Measurements from ENCODE around the gene ZNF384. TPM values are rescaled to one million over a fixed set of nuclear protein-coding genes. Genes with fewer than 3 reads are reported as not detected.
"Not testable (repeated sequence)": the region's sequence is repeated elsewhere in the genome, so short reads cannot be mapped to it uniquely, and the experiment has no call there.

ZNF384 gene
- polyA plus RNA-seq (ENCODE audit: insufficient read length), result 98.0 TPM
- long read RNA-seq, donor 1, transcript ZNF384-213 (2 exons, 797 nt), result major isoform, 5 of 2,154 reads
- long read RNA-seq, donor 1, partial matches to known transcripts, result 2,070 of 2,154 reads
- long read RNA-seq, donor 1, other reads (novel, unspliced or antisense), result 71 of 2,154 reads
- long read RNA-seq, donor 2, transcript ZNF384-208 (4 exons, 594 nt), result major isoform, 5 of 29 reads
- long read RNA-seq, donor 2, partial matches to known transcripts, result 19 of 29 reads
- long read RNA-seq, donor 2, other reads (novel, unspliced or antisense), result 0 of 29 reads
- long read RNA-seq, donor 3, partial matches to known transcripts, result 6 of 10 reads
- long read RNA-seq, donor 3, other reads (novel, unspliced or antisense), result 0 of 10 reads
- long read RNA-seq, donor 4, partial matches to known transcripts, result 0 of 3 reads
- long read RNA-seq, donor 4, other reads (novel, unspliced or antisense), result 0 of 3 reads
- long read RNA-seq, donor 5, partial matches to known transcripts, result 1,126 of 1,241 reads
- long read RNA-seq, donor 5, other reads (novel, unspliced or antisense), result 112 of 1,241 reads
- long read RNA-seq, donor 6, transcript ZNF384-213 (2 exons, 797 nt), result major isoform, 7 of 1,861 reads
- long read RNA-seq, donor 6, partial matches to known transcripts, result 1,767 of 1,861 reads
- long read RNA-seq, donor 6, other reads (novel, unspliced or antisense), result 86 of 1,861 reads
- long read RNA-seq, donor 7, transcript ZNF384-208 (4 exons, 594 nt), result minor isoform, 5 of 1,594 reads
- long read RNA-seq, donor 7, transcript ZNF384-213 (2 exons, 797 nt), result major isoform, 8 of 1,594 reads
- long read RNA-seq, donor 7, partial matches to known transcripts, result 1,507 of 1,594 reads
- long read RNA-seq, donor 7, other reads (novel, unspliced or antisense), result 68 of 1,594 reads
- long read RNA-seq, donor 8, partial matches to known transcripts, result 133 of 137 reads
- long read RNA-seq, donor 8, other reads (novel, unspliced or antisense), result 0 of 137 reads

DNA sequence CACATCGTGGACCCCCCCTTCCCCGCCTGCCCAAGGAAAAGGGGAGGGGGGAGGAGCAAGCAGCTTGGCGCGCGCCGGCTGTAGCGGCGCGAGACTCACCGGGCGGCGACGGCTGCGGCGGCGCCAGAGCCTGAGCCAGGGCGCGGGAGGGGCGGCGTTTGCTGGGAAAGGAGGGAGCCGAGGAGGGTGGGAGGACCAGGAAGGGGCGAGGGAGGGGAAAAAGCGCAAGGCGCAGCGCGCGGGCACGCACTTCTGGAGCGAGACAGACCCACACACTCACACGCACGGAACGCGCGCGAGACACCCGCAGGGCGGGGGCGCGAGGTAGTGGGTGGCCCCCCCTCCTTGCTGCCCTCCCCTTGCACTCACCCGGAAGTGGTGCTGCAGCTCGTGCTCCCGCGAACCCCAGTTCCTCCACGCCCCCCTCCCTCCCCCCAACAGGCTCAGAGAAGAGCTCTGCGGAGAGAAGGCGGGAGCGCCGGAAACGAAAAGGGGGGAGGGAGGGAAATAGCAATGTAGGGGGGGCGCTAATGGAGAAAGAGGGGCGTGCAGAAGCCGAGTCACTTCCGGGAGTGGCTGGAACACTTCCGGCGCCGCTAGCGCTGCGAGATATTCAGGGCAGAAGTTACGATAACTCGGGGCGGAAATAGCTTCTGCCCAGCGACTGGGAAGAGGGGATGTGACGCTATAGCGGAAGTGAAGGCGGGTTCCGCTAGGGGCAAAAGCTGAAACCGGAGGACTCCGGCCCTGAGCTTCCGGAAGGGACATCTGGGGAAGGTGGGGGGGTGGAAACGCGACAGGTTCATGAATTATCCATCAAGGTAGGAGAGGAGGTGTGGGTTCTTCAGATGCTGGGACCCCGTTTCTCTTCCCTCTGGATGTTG lies at the start of gene ZNF384:
ZNF384 (minus strand) TSS at position 377 of the 884 bp plus-strand sequence. CDS start 9,855 bp downstream, outside the sequence.
- peak; percentile 99 for DNase-seq

DNA sequence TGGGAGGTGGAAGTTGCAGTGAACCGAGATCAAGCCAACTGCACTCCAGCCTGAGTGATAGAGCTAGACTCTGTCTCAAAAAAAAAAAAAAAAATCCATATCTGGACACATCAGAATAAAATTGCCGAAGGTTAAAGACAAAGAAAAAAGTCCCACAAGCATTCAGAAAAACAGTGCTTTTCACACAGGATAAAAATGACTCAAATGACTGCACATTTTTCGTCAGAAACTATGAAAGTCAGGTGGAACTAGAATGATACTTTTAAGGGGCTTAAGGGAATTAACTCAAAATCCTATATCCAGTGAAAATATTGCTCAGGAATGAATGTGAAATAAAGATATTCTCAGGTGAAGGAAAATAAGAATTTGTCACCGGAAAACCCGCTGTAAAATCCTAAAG lies 47.6 kb upstream of the ZNF384 start:
- no peak for DNase-seq

DNA sequence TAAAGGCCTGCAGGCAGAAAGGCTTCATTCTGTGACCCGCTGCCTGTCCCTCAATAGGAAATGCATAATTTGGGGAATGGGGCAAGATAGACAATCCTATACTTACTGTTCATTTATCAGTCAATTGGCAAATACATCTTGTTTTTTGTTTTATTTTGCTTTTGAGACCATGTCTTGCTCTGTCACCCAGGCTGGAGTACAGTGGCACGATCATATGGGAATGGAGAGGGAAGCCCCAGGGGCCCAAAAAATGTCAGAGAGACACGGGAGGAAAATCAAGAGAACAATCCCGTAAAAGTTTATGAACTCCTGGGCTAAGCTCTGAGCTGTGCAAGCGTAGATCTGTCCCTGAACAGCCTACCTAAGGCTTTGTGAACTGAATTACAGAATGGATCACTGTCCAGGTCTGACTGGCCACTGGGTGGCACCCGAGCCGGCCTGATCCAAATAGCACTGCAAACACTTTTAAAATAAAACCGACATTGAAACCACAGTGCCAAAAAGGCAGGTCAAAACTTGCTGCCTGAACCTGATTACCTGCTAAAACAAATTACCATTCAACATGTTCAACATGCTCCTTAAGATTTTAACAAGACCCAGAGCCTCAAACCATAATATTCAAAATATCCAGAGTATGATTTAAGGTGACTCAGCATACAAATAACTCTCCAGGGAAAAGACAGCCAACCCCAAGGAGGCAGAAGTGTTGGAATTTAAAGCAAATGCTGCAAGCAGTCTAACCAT lies 46.4 kb upstream of the ZNF384 start:
- peak; percentile 48 for DNase-seq

DNA sequence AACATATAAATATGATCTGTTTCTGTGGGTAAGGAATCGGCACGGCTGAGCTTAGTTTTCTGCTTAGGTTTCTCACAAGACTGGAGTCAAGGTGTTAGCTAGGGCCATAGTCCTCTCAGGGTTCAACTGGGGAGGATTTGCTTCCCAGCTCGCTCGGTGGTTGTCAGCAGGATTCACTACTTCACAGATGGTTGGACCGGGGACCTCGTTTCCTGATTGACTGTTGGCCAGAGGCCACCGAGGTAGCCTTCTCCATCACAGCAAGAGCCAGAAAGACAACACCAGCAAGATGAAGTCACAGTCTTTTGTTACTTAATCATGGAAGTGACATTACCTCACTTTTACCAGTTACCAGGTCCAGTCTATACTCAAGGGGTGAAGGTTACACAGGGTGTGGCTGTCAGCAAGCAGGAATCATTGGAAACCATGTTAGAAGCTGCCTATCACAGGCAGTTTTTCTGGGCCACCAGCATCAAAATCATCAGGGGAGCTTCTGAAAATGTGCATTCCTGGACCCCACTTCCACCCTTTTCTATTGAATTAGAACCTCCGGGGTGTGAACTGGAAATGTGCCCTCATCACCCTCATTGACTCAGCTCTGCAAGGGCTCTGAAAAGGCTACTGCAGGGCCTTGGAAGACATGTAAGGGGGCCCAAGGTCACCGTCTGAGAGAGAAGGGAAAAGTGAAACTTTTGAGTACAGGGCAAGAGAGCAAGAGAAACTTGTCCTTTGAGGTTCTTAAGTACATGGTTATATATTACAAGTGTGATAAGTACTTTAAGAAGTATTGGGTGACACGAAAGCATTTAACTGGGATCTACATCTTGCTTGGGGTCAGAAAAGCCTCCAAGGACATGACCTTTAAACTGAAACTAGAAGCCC lies 45.6 kb upstream of the ZNF384 start:
- DNase-seq, result no peak

DNA sequence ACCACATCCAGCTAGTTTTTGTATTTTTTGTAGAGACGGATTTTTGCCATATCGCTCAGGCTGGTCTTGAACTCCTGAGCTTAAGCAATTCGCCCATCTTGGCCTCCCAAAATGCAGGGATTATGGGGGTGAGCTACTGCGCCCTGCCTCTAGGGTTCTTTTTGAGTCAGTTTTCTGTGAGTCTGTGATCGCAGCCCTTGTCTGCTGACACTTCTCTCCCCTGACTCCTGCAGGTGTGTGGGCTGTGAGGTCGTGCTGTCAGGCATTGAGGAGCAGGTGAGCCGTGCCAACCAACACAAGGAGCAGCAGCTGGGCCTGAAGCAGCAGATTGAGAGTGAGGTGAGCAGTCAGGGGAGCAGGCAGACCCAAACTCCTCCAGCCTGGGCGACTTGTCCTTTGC lies 41.0 kb upstream of the ZNF384 start:
- DNase-seq, result no peak

DNA sequence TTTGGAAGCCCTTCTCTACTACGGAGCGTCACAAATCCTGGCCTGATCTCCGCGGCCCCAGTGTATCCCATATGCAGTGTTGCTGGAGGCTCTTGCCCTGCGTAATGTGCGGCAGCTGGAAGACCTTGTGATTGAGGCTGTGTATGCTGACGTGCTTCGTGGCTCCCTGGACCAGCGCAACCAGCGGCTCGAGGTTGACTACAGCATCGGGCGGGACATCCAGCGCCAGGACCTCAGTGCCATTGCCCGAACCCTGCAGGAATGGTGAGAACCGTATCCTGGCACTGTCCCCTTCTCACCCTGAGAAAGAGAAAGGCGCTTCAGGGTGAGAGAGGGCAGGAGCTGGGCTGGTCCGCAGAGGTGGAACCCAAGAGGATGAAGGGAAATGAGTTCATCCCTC lies 40.0 kb upstream of the ZNF384 start:
- no peak for DNase-seq

DNA sequence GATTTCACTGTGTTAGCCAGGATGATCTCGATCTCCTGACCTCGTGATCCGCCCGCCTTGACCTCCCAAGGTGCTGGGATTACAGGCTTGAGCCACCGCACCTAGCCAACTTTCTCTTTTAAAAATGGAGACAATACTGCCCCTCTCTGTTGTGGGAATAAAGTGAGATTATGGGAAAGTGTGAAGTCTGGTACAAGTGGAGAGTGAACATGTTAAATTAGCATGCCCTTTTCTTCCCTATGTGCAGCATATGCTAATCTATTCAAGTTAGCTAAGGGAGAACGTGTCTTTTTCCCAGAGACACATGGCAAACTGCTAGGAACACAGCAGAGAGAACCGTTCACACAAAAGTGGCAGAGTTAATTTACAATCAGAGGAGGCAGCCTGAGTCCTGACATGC lies 36.2 kb upstream of the ZNF384 start:
- no peak for DNase-seq

DNA sequence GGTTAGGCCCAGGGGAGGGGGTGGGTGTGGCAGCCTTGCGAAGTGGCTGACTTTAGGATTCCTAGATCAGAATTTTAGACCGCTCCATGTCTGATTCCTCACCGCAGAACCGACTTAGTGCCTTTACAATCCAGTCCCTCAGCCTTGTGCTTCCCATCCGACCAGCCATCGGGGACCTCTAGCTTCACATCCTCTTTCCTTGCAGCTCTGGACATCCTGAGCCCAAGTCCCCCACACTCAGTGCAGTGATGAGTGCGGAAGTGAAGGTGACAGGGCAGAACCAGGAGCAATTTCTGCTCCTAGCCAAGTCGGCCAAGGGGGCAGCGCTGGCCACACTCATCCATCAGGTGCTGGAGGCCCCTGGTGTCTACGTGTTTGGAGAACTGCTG lies 35.2 kb upstream of the ZNF384 start:
- no peak for DNase-seq

DNA sequence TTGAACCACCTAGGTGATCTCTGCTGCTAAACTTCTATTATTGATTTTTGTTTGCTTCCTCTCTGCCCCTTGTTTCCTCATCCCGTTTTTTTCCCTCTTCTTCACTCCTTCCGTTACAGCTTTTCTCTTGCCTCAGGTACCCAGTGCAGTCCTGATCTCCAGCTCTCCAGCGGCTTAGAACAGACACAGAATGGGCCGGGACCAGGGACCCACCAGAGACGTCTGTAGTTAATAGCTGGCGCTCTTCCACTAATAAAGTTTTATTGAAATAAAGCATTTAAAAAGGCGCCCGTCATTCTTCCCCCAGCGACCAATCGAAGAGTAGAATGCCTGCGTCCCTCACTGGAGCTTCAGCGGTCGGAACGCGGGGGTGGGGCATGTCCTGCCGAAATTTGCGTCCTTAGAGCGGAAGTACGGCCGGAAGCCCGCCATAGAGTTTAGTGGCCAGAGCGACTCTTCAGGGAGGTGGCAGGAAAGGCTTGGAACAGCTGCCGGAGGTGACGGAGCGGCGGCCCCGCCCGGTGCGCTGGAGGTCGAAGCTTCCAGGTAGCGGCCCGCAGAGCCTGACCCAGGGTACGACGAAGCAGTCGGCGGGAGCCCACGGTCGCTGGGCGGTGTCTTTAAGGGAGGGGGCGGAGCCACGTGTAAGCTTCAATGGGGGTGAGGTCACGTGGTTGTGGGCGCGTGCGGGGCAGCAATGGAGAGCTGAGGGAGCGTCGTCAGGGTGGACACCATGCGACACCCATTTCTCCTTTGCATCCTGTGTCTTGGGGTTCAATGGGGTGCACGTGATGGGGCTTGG lies 34.6 kb upstream of the ZNF384 start, which contains the start of gene COPS7A:
COPS7A (plus strand) TSS at position 440 of the 802 bp plus-strand sequence. CDS start 611 bp downstream, outside the sequence.
- DNase-seq, result peak; percentile 97

DNA sequence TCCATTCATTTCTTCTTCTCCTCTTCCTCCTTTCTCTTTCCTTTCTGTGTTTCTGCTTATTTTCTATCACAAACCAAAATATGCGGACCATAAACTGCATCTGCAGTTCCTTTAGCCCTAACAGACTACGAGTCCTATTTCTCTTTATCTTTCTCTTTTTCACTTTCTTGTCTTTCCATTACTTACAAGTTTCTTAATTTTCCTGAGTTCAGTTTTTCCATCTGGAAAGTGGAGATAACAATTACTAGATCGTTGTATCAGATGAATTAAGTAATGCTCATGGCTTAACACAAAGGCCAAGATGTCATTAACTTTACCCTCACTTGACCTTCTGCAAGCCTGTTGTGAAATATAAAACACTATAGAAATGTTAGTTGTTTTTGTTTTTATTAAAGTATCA lies 33.7 kb upstream of the ZNF384 start:
- DNase-seq, result no peak

DNA sequence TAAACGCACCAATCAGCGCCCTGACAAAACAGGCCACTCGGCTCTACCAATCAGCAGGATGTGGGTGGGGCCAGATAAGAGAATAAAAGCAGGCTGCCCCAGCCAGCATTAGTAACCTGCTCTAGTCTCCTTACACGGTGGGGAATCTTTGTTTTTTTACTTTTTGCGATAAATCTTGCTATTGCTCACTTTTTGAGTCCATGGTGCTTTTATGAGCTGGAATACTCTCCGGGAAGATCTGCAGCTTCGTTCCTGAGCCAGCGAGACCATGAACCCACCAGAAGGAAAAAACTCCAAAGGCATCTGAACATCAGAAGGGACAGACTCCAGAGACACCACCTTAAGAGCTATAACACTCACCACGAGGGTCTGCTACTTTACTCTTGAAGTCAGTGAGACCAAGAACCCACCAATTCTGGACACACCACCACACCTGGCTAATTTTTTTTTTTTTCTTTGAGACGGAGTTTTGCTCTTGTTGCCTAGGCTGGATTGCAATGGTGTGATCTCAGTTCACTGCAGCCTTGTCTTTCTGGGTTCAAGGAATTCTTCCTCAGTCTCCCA lies 27.8 kb upstream of the ZNF384 start:
- no peak for DNase-seq

DNA sequence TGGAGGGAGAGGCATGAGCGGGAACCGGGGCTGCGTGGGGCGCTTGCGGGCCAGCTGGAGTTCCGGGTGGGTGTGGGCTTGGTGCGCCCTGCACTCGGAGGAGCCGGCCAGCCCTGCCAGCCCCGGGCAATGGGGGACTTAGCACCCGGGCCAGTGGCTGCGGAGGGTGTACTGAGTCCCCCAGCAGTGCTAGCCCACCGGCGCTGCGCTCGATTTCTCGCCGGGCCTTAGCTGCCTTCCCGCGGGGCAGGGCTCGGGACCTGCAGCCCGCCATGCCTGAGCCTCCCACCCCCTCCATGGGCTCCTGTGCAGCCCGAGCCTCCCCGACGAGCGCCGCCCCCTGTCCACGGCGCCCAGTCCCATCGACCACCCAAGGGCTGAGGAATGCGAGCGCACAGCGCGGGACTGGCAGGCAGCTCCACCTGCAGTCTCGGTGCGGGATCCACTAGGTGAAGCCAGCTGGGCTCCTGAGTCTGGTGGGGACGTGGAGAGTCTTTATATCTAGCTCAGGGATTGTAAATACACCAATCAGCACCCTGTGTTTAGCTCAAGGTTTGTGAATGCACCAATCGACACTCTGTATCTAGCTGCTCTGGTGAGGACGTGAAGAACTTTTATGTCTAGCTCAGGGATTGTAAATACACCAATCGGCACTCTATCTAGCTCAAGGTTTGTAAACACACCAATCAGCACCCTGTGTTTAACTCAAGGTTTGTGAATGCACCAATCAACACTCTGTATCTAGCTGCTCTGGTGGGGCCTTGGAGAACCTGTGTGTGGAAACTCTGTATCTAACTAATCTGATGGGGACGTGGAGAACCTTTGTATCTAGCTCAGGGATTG lies 27.1 kb upstream of the ZNF384 start:
- DNase-seq, result not testable (repeated sequence)

DNA sequence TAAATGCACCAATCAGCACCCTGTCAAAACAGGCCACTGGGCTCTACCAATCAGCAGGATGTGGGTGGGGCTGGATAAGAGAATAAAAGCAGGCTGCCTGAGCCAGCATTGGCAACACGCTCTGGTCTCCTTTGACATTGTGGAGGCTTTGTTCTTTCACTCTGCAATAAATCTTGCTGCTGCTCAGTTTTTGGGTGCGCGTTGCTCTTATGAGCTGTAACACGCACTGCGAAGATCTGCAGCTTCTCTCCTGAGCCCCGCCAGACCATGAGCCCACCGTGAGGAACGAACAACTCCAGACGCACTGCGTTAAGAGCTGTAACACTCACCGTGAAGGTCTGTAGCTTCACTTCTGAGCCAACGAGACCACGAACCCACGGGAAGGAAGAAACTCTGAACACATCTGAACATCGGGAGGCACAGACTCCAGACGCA lies 19.8 kb upstream of the ZNF384 start:
- no peak for DNase-seq

DNA sequence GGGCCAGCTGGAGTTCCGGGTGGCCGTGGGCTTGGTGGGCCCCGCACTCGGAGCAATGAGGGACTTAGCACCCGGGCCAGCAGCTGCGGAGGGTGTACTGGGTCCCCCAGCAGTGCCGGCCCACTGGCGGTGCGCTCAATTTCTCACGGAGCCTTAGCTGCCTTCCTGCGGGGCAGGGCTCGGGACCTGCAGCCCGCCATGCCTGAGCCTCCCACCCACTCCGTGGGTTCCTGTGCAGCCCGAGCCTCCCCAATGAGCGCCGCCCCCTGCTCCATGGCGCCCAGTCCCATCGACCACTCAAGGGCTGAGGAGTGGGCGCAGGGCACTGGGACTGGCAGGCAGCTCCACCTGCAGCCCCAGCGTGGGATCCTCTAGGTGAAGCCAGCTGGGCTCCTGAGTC lies 19.2 kb upstream of the ZNF384 start:
- DNase-seq, result not testable (repeated sequence)

DNA sequence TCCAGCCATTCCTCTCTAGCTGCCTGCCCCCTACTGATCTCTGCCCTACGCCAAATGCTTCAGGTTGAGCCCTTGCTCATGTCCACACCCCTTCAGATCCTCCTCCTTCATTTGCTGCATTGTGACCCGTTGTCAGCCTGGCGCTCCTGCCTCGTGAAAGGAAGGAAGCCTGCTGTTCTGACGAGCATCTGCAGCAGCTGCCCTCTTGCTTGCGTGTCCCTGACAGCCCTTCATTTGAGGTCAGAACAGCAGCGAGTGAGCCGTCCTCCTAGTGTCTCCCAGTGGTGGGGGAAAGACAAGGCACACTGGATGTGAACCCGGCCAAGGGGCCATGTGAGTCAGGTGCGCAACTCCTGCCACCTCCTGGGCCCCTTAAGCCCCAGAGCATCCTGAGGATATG lies 14.5 kb upstream of the ZNF384 start:
- DNase-seq, result no peak

DNA sequence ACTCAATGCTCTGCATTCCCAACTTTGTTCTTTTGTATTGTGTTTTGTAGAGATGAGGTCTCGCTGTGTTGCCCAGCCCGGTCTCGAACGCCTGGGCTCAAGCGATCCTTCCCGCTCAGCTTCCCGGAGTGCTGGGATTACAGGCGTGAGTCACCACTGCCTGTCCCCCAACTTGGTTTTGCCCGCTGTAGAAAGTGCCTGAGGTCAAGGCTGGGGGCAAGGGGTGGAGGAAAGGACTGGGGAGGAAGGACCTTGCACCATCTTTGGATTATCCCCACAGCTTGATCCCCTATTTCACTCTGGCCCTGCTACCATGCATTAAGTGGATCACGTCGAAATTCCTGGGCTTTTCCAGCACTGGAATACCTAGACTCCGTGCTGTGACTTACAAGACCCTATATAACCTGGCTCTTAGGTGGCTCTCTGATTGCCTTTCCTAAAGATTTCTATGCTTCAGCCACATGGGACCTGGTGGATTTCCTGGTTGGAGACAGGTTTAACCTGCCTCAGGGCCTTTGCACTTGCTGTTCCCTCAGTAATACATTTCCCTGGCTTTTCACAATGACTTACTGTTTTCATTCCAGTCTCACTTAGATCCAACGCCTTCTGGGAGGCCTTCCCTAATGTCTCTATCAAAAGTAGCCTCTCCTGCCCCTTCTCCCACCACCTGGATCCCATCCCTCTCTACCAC lies 12.0 kb upstream of the ZNF384 start:
- no peak for DNase-seq

DNA sequence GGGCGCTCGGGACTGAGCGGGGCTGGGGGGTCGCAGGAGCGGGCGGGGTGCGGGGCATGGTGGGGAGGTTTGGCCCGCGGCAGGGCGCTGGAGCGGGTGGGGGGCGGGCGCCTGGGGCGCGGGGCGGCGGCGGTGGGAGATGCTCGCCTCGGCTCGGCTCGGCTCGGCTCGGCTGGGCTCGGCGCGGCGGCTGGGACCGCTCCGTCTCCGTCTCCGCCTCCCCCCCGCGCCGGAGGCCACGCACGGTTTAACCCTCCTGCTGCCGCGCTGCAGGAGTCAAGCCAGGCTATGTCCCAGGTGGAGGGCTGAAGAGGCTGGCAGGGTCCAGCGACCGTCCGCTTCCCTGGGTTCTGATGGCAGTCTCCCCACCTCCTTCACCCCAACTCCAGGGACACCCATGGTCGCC lies 11.5 kb upstream of the ZNF384 start, which contains the start of gene PIANP:
PIANP (minus strand) TSS at position 170 of the 406 bp plus-strand sequence. CDS start 2,754 bp downstream, outside the sequence.
- peak; percentile 71 for DNase-seq

All from left kidney (tissue), 8 donors.